Left colon (tissue), 2 donors: ENCODE data around the gene ZNF267. TPM values are rescaled to one million over a fixed set of nuclear protein-coding genes. Genes with fewer than 3 reads are reported as not detected.
"Not testable (repeated sequence)": the region's sequence is repeated elsewhere in the genome, so short reads cannot be mapped to it uniquely, and the experiment has no call there.

Source experiments
- ATAC-seq: fragments of 200-7000 bp; cut with Tn5 transposase; one replicate; pipeline ENCODE4 v1.9.1; 2020; ENCODE audit warnings: mild to moderate bottlenecking, moderate library complexity
- DNase-seq, 2 donors: peaks; one replicate each; pipeline ENCODE4 v3.0.0-alpha.2; 2020
- intact Hi-C, 2 donors: fragments of 100-400 bp; cut with DNase I in 1 of 2; cut with micrococcal nuclease in 1 of 2; formaldehyde crosslinking; loops; one replicate each; pipeline versions ENCODE4 v1.11.2 to v1.14.0; 2022; cut with DNase I, micrococcal nuclease
- long read RNA-seq: library from polyadenylated mRNA; unstranded; transcript quantifications from one replicate; pipeline ENCODE4 v2.0.0, GENCODE V29; 2021
- total RNA-seq, 2 donors: library from RNA; stranded (reverse); fragmentation: NEBNext Ultra II Directional; extraction: Animal tissue kit (Norgen Biotek cat#: 25700); gene quantifications; one replicate each; pipeline ENCODE4 v1.2.1, GENCODE V29; 2021
- donor health status: DM: no; HTN: no; CAD: no.
- donor health status: DM: yes; HTN: yes; CAD: no.

ZNF267 gene
- total RNA-seq = 10 to 100 TPM; 10.6 to 12.4 TPM
- long read RNA-seq, full-length matches to known transcripts = 28 of 31 reads
- long read RNA-seq, partial matches to known transcripts = 0 of 31 reads
- long read RNA-seq, other reads (novel, unspliced or antisense) = 3 of 31 reads

DNA sequence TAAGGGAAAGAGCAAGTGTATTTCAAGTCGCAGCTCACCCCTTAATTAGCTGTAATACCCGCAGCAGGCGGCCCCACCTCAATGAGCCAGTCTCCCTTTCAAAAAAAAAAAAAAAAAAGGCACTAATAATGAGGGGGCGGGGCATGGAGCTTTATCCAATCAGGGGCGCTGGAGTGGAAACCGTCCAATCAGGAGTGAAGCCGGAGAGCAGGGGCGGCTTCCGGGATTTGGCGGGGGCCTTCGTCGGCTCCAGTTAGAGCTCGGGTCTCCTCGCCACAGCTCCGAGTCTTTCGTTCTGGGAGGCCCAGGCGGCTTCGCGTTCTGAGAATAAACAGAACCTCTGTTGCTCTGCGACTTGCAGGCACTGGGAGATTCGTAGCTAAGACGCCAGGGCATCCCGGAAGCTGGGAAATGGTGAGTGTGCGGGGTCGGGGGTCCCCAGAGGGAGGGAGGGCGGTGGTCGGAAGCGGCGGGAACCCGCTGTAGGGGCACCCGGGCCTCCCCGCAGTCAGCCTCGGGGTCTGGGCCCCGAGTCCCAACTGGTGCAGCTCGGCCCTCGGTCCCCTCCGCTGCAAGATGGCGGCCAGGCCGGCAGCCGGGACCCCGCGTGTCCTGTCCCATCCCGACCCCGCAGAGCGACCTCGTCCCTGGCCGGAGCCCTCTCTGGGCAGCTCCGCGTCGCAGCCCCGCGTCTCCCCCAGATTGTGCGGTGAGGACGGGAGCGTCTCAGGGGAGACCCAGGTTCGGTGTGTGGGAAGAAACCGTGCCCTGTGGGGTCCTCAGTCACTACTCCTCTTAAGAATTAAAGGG is at the start of gene ZNF267:
ZNF267 (plus strand) TSS at position 252 of the 810 bp plus-strand sequence; CDS start at position 412, 160 bp downstream.
- intact Hi-C loops = no loop called here
- ATAC-seq = peak; percentile 95
- peak; percentile 94 to 96 for DNase-seq

DNA sequence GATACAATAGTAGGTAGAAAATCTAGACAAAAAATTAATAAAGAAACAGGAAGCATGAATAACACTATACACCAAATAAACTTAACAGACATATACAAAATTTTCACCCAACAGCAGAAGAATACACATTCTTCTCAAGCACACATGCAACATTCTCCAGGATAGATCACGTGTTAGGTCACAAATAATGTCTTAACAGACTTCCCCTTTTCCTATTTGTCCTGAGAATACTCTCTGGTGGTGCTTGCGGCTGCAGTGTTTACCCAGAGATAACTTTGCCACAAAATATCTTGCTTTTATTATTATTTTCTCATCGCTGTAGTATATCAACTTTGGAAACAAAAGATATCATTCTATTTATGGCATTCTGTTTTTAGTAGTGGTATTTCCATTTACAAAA is 40.6 kb upstream of the ZNF267 start:
- ATAC-seq = no peak

DNA sequence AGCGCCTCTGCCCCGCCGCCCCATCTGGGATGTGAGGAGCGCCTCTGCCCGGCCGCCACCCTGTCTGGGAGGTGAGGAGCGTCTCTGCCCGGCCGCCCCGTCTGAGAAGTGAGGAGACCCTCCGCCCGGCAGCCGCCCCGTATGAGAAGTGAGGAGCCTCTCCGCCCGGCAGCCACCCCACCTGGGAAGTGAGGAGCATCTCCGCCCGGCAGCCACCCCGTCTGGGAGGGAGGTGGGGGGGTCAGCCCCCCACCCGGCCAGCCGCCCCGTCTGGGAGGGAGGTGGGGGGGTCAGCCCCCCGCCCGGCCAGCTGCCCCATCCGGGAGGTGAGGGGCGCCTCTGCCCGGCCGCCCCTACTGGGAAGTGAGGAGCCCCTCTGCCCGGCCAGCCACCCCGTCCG is 37.2 kb upstream of the ZNF267 start:
- intact Hi-C loops, ATAC-seq: not testable (repeated sequence)

More for the DNA sequence above, 40.6 kb upstream of the ZNF267 start:
- intact Hi-C loops = no loop called here
- DNase-seq = no peak

DNA sequence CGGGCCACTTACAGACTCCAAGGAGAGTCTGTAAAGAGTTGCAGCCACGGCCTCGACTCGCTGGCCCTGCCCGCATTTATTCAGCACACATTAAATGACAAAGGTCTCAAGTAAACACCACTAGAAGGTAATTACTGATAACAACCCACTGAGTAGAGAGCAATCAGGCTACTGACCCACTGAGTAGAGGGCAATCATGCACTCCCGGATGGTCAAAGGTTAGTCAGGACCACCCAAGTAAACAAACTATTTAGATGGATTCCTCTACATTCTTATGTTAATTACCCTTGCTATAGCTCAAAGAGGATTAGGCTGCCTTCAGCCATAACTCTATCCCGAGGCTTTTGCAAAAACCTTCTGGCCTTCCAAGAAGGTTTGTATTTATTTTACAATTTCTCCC is 30.7 kb upstream of the ZNF267 start:
- intact Hi-C loops = loop anchor here in 1 of 2 donors (10.0 kb wide), 2 partner anchors 72 to 98 kb away; no protein-coding TSS in a partner anchor
- DNase-seq (no peak), ATAC-seq (no peak)

More for the DNA sequence above, 37.2 kb upstream of the ZNF267 start:
- not testable (repeated sequence) for DNase-seq

DNA sequence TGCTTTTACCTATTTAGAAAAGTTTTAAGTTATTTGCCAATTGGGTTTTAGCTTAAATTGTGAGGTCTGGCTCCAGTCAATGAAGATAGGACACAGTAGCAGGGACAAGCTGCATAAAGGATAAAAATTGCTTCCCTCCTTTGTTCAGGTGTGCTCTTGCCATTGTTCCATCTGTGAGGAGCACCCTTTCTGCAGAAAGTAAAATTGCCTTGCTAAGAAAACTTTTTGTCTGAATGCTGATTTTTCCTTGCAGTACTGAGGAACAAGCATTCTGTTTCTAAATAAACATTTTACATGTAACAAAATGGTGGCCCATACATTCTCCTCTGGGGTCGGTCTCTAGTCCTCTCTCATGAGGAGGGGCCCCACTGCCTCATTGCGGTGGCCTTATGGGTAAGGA is 25.0 kb upstream of the ZNF267 start:
- DNase-seq, ATAC-seq: not testable (repeated sequence)
- intact Hi-C loops = loop anchor here in 1 of 2 donors (10.0 kb wide), 2 partner anchors 66 to 104 kb away; no protein-coding TSS in a partner anchor

DNA sequence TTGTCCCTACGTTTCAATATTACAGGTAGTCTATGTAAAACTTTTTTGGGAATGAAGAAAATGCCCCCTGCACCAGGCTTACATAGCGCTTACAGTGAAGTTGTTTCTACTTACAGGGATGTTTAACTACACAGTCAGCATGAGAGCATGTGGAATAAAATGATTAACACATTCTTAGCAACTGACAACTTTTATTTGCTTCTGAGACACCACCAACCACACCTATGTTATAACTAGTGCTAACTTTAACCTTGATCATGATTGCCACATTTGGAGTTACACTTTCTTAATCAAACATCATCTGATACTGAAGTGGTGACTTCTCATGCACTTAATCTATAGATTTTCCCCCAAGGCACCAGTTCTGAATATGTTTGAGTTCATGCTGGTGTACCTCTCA is 20.3 kb upstream of the ZNF267 start:
- ATAC-seq = peak; percentile 77
- DNase-seq = no peak
- intact Hi-C loops = no loop called here

DNA sequence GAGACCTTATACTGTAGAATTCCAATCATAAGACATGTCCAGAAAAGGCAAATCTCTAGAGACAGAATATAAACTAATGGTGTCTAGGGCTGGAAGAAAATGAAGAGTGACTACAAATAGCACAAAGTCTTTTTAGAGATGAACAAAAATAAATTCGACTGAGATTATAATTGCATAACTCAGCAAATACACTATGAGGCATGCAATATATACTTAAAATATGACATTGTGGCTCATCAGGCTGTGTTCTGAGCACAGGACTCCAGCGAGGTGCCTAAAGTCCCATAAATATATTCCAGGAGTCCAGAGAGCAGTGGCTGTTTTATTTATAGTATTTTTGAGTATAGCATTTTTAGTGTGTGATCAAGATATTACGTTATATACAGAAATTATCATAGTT is 13.1 kb upstream of the ZNF267 start:
- DNase-seq = no peak
- no peak for ATAC-seq
- intact Hi-C loops = loop anchor here in 1 of 2 donors (10.0 kb wide), 1 partner anchor 886 kb away; no protein-coding TSS in a partner anchor

DNA sequence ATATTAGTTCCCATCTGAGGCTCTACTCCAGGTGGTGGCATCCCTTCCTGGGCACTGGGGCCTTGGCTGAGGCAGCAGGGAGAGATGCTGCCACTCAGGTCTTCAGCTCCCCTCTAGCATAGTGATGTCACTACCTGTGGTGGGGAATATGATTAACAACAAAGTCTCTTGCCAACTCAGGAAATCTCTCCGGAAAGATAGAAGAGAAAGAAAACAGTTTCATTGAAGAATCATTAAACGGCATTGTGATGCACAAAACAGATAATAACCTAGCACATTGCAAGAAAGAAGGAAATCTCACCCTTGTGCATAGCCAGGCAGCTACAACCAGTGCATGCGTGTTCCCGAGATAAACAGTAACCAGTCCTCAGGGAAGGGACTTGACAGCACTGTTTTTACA is 12.2 kb upstream of the ZNF267 start:
- intact Hi-C loops = loop anchor here in 1 of 2 donors (10.0 kb wide), 1 partner anchor 887 kb away; no protein-coding TSS in a partner anchor
- DNase-seq (no peak), ATAC-seq (no peak)

DNA sequence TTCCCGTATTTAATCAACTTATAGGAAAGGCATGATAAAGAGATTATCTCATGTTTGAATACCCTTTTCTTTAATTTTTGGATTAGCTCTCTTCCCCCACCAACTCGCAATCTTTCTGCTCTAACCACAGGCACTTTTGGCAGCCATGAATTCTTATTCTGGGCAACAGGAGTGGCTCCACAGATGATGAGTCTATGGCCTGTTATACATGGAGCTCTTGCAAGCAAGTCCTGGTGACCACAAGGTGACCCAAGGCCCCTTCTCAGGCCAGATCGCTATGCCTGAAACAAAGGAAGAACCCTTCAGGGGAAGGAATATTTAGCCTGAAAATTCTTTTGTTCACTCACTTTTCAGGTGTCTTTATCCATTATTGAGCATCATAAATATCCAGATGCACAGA is 10.8 kb upstream of the ZNF267 start:
- DNase-seq = no peak
- ATAC-seq = no peak
- intact Hi-C loops = loop anchor here in 1 of 2 donors (10.0 kb wide), 1 partner anchor 888 kb away; no protein-coding TSS in a partner anchor

DNA sequence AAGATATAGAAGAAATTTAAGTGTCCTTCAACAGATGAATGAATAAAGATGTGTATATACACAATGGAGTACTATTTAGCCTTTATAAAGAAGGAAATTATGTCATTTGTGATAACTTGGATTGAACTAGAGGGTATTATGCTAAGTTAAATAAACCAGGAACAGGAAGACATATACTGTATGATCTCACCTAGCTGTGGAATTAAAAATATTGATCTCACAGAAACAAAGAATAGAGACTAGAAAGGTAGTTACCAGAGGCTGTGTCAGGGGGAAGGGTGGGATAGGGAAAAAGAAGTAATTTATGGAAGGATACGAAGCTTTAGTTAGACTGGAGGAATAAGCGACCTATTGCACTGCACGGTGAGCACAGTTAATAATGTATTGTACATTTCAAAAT is 5.4 kb upstream of the ZNF267 start:
- intact Hi-C loops = loop anchor here in 1 of 2 donors (10.0 kb wide), 1 partner anchor 893 kb away; no protein-coding TSS in a partner anchor
- no peak for DNase-seq
- ATAC-seq = no peak

DNA sequence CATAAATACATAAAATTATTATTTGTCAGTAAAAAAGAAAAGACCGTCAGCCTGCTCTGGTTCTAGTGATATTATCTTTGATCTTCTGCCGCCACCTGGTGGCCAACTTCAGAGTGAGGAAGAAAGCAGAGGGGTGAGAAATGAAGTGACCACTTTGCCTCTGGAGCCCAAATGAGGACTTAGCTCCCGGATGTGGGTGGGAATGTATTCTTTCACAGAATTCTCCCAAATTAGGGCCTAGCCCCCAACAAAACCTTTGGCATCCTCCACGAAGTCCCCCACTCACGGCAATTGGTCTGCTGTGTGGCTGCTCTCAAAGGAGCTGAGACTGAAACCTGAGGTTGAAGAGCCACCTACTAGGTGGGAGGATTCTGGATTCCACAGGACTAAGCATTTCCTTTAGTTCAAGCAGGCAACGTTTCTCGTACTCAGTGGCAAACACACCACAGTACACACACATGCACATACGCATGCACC is 4.9 kb upstream of the ZNF267 start:
- peak; percentile 56 for ATAC-seq
- intact Hi-C loops = loop anchor here in 1 of 2 donors (10.0 kb wide), 1 partner anchor 894 kb away; no protein-coding TSS in a partner anchor
- peak; percentile 67 to 92 for DNase-seq

DNA sequence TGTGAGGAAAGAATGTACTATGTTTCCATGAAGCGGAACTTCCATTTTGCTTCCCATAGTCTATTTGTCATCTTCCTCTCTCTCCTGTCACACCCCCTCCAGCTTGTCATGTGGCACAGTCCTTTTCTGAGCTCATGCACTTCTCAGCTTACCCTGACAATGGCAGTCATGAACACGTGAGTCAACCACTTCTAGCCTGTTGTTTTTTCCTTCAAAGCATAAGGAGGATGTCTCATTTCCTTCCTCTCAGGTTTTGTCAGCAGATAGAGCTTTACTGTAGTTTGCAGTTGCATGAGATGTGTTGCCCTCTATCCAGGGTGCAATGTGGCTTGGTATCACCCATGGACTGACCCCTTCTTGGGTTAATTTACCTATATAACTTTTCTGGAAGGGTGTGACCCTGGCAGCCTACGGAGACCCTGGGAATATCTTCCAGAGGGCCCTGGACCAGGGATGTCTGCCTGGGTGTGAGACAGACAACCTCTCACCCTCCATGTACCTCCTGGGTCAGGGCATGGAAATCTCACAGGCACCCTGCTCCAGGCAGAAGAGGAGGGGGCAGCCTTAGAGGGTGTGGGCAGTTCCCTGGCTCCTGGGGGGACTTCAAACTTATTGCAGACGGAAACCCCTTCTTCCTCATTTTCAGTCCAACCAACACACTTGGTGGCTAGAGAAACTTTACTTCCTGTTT is 4.0 kb upstream of the ZNF267 start:
- intact Hi-C loops = loop anchor here in 1 of 2 donors (10.0 kb wide), 1 partner anchor 895 kb away; no protein-coding TSS in a partner anchor
- ATAC-seq (no peak), DNase-seq (peak in 1 of 2 donors; percentile 55)

DNA sequence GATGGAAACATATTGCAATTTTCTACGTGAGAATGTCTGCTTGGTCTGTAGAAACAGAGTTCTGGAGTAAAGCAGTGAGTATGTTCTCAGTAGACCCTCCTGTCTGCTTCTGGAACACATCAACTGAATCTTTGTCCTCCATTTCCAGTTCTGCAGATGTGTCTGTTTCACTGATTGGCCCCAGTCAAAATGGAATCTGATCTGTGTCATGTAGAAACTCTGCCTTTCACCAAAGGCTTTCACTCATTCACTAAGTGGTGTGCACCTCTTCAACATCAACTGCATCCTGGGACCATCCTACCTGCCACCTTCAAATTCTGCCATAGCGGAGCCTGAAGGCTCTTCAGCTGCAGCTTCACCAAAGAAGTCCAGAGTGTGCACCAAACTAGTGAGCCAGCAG is 2.8 kb upstream of the ZNF267 start:
- intact Hi-C loops = no loop called here
- ATAC-seq = no peak
- no peak for DNase-seq

DNA sequence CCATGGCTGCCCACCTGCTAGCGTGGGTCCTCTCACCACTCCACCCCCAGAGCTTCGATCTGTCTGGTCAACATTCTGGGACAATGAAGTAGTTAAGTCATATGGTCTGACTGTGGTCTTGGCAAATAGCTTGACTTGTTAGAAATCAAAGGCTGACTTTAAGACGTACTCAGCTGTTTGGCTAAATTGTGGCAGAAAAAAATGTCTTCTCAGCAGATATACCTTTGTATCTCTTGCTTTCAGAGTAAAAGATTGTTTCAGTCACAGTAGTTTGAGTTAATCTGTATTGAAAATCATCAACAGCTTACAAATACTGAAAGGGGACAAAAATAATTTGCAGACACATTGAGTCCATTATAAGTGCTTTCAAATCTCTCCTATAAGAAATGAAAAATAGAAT is 2.1 kb upstream of the ZNF267 start:
- no peak for DNase-seq
- ATAC-seq = no peak
- intact Hi-C loops = no loop called here

DNA sequence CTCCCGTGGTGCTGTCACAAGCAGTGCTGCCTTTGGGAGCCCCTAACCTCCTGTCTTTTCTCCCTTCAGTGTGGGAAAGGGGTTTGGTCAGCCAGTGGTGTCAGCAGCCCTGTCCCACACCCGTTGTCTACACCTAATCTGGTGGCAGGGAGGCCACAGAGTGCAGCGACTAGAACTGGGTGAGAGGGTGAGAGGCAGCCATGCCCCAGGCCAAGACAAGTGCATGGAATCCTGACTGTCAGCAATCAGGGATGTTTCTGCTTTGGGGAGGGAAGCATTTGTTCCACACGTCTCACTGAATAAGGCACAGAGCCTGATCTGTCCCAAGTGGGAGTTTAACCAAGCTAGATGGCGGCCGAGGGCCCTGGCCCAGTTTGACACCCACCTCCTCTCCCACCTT is 1.4 kb upstream of the ZNF267 start:
- DNase-seq (no peak), ATAC-seq (no peak)
- intact Hi-C loops = no loop called here

DNA sequence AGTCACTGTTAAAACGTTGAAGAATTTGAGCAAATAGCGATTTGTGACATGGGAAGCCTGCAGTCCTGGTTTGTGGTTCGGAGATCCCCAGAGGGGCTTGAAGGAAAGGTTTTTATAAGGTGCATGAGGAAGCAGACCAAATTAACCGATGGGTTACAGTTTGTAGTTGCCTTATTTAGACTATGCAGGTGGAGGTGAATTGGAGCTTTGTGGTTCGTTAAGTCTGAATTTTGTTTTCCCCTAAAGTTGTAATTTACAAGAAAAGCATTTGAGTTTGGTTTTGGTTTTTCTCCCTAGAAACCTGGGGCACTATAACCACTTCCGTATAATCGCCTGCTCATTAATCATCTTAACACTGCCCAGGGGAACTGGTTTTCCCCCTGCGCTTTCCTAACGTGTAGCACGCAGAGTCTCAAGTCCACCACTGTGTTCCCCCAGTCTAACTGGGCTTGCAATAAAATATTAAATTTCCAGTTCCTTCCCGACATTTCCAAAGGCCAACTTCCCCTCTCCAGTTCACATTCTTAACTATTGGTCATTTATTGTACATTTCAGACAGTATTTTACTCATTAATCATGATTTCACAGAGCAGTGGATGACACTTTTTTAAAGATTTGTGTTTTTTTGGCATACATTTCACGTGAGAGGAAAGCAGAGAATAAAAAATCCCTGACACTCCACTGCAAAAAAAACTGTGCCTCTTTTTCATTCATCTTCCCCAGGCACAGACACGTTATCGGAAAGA is 932 bp downstream of the ZNF267 start:
- ATAC-seq (peak; percentile 67), DNase-seq (peak; percentile 28 to 49)
- intact Hi-C loops = no loop called here

DNA sequence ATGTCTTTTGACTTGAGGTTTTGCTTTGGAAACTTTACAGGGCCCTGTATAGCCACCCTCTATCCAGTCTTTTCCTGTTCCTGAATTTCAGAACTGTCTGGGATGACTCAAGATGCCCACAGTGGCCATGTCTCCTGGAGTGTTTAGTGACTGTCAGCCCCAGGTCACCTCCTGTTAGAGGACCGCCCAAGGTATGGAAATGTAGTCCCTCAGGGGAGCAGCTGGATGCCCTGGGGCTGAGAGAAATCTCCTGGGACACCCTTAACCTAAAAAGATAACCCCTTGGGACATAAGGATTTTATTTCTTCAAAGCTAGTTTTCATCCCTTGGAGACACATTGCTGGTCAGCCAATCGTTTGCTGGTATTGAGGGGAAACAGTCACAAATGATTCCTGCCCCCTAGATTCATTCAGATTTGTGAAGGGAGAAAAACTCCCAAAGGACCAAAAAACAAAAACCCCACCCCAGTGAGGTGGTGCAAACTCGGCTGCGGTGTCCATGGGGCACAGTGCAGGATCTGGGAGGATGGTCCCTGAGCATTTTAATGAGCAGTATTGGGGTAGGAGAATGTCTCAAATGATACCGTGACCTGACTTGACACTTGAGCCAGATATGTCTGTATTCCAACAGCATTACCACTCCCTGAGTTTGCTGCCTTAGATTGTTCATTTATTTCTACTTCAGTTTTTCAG is 1.7 kb downstream of the ZNF267 start:
- intact Hi-C loops = no loop called here
- ATAC-seq (no peak), DNase-seq (no peak)
